Tibial nerve (tissue), 4 donors: ENCODE data around the gene S100PBP. TPM values are rescaled to one million over a fixed set of nuclear protein-coding genes. Genes with fewer than 3 reads are reported as not detected.

Experiments
- DNase-seq, 2 donors: peaks; one replicate each; pipeline ENCODE4 v3.0.0-alpha.2; 2019; ENCODE audit warnings: low spot score in 2 of 2
- H3K27ac ChIP-seq, 4 donors: fragments of 200-600 bp; sonication (generic) in 3 of 4; one replicate each; pipeline ENCODE4 v1.5.1; 2017 to 2019; ENCODE audit warnings: mild to moderate bottlenecking in 1 of 4
- H3K27me3 ChIP-seq, 2 donors: fragments of 200-600 bp; sonication (generic) in 1 of 2; one replicate each; pipeline versions ENCODE4 v1.5.1 to v1.6.0; 2017 to 2019
- H3K36me3 ChIP-seq, 3 donors: fragments of 200-600 bp; sonication (generic); one replicate each; pipeline ENCODE4 v1.5.1; 2018 to 2019
- H3K4me1 ChIP-seq, 4 donors: fragments of 200-600 bp; sonication (generic) in 3 of 4; one replicate each; pipeline ENCODE4 v1.5.1; 2017 to 2019
- H3K4me3 ChIP-seq, 4 donors: fragments of 200-600 bp; sonication (generic) in 3 of 4; one replicate each; pipeline ENCODE4 v1.5.1; 2017 to 2019; ENCODE audit warnings: mild to moderate bottlenecking in 1 of 4, moderate library complexity in 1 of 4
- H3K9me3 ChIP-seq, 4 donors: fragments of 200-600 bp; sonication (generic) in 3 of 4; one replicate each; pipeline ENCODE4 v1.5.1; 2017 to 2019
- EP300 ChIP-seq, 2 donors: sonication (generic); formaldehyde crosslinking; IDR thresholded peaks; one replicate each; pipeline ENCODE4 v1.6.1; 2017; ENCODE audit warnings: antibody characterized with exemption in 2 of 2, mild to moderate bottlenecking in 1 of 2
- POLR2A ChIP-seq, 2 donors: fragments of 450-650 bp; IDR thresholded peaks; one replicate each; pipeline ENCODE4 v1.6.1; 2017; ENCODE audit warnings: antibody characterized with exemption in 2 of 2, mild to moderate bottlenecking in 2 of 2, moderate library complexity in 2 of 2
- WGBS, 2 donors: methylation state at CpG; one replicate each; pipeline ENCODE4 v1.1.5; 2018; 5-methylcytosine and 5-hydroxymethylcytosine counted together
- total RNA-seq, 4 donors: library from RNA; depleted of rRNA; stranded (reverse); fragments of >200 nt; gene quantifications; one replicate each; pipeline ENCODE4 v1.1.0, GENCODE V29; 2016
- TF ChIP-seq, protein P1 (sequence below), 5 experiments: fragments of 200-600 bp in 3 of 5; fragments of 450-650 bp in 2 of 5; sonication (generic) in 3 of 5; IDR thresholded peaks; one replicate each; pipeline ENCODE4 v1.5.1; 2016 to 2019; ENCODE audit warnings: antibody characterized with exemption in 5 of 5, mild to moderate bottlenecking in 3 of 5, moderate library complexity in 2 of 5

The S100PBP gene
- total RNA-seq, 4 donors from 2014 or later: 24.0 to 55.5 (median 33.4) TPM

DNA sequence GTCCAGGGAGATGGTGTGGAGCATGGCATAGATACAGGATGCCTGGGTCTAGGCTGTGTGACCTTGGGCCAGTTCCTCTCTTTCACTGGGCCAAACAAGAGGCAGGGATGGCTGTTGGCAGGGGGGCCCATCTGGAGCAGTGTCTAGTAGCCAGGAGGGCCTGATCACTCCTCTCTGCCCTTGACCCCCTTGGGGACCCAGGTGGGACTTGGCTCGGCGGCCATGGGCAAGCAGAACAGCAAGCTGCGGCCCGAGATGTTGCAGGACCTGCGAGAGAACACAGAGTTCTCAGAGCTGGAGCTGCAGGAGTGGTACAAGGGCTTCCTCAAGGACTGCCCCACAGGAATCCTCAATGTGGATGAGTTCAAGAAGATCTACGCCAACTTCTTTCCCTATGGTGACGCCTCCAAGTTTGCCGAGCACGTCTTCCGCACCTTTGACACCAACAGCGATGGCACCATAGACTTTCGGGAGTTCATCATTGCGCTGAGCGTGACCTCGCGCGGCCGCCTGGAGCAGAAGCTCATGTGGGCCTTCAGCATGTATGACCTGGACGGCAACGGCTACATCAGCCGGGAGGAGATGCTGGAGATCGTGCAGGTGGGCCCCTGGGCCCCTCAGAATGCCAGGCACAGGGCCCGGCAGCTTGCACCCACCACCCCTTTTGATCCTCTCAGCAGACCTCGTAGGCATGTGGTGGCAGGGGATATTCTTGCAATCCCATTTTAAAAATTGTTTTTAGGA is 71.4 kb downstream of the S100PBP start:
- 92% methylated on average over 24 of the region's 24 CpGs for WGBS, 2 donors
- TF ChIP-seq EP300 (IDR thresholded peaks at IDR 0.05) (no peak), POLR2A (IDR thresholded peaks at IDR 0.05) (no peak)
- no peaks in the 10 kb centered on the region for H3K36me3 ChIP-seq
- H3K27ac ChIP-seq: no peak overlapping the region
- no peak for DNase-seq
- peaks cover 0 to 26% (median 3%) of the 10 kb centered on the region in 4 donors for H3K4me1 ChIP-seq
- peaks cover 0 to 94% of the 10 kb centered on the region in 2 donors for H3K27me3 ChIP-seq
- no peaks in the 10 kb centered on the region for H3K9me3 ChIP-seq
- no peak overlapping the region for H3K4me3 ChIP-seq

DNA sequence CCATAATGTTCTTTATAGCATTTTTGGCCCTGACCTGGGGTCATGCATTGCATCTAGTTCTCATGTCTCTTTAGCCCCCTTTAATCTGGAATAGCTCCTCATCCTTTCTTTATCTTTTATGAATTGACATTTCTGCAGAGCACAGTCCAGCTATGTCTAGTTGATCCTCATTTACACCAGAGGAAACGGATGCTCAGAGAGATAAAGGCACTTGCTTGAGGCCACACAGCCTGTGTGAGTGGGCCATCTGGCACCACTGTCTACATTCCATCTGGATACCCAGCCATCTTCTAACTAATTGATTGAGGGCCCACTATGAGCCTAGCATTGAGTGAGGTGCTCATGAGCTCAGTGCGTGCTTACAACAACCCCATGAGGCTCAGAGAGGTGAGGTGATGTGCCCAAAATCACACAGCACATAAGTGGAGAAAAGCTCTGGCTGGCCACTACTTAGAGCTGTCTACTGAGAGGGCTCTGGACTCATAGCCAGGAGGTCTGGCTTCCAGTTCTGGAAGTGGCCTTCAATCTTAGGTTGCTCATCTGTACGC is 72.4 kb downstream of the S100PBP start:
- H3K4me1 ChIP-seq: peaks cover 0 to 28% (median 3%) of the 10 kb centered on the region in 4 donors
- TF ChIP-seq EP300 (IDR thresholded peaks at IDR 0.05): no peak
- TF ChIP-seq, protein P1, sequence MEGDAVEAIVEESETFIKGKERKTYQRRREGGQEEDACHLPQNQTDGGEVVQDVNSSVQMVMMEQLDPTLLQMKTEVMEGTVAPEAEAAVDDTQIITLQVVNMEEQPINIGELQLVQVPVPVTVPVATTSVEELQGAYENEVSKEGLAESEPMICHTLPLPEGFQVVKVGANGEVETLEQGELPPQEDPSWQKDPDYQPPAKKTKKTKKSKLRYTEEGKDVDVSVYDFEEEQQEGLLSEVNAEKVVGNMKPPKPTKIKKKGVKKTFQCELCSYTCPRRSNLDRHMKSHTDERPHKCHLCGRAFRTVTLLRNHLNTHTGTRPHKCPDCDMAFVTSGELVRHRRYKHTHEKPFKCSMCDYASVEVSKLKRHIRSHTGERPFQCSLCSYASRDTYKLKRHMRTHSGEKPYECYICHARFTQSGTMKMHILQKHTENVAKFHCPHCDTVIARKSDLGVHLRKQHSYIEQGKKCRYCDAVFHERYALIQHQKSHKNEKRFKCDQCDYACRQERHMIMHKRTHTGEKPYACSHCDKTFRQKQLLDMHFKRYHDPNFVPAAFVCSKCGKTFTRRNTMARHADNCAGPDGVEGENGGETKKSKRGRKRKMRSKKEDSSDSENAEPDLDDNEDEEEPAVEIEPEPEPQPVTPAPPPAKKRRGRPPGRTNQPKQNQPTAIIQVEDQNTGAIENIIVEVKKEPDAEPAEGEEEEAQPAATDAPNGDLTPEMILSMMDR (IDR thresholded peaks at IDR 0.05): no peak
- no peak for TF ChIP-seq POLR2A (IDR thresholded peaks at IDR 0.05)
- no peaks in the 10 kb centered on the region for H3K9me3 ChIP-seq
- no peak for DNase-seq
- H3K36me3 ChIP-seq: no peaks in the 10 kb centered on the region
- 86 to 87% methylated on average over 3 of the region's 3 CpGs for WGBS, 2 donors
- no peak overlapping the region for H3K4me3 ChIP-seq
- no peak overlapping the region for H3K27ac ChIP-seq
- H3K27me3 ChIP-seq: peaks cover 0 to 90% of the 10 kb centered on the region in 2 donors

DNA sequence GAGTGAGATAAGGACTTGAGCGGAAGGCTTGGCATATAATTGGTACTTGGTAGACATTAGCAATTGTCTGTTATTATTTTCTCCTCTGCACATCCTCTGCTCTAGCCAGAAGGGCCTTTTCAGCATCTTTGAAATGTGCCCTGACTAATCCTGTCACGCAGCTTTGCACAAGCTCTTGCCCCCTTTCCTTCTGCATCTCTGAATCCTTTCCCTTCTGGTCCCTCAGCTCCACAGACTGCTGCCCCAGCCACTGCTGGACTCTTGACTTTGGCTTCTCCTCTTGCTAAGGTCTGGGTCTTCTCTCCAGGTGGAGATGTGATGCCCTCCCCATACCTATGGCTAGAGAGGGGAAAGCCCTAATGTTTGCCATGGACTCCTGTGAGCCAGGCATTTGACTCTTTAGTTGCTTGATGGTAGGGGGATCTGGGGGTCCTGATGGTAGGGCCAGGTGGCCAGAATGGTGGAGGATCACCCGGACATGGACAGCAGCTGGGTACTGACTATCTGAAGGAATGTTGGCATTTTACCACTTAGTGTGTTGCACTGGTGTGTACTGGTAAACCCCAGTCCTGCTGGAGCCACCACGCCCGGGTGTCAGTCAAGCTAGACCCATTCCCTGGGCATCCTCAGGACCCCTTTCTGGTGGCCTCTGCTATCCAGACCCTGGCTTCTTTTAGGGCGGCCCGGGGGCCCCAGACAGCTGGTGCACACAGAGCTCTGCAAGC is 73.2 kb downstream of the S100PBP start:
- no peaks in the 10 kb centered on the region for H3K9me3 ChIP-seq
- H3K27me3 ChIP-seq: peaks cover 0 to 81% of the 10 kb centered on the region in 2 donors
- H3K27ac ChIP-seq: no peak overlapping the region
- TF ChIP-seq, protein P1 (IDR thresholded peaks at IDR 0.05): no peak
- TF ChIP-seq EP300 (IDR thresholded peaks at IDR 0.05): no peak
- TF ChIP-seq POLR2A (IDR thresholded peaks at IDR 0.05): no peak
- no peaks in the 10 kb centered on the region for H3K36me3 ChIP-seq
- WGBS, 2 donors: 85 to 91% methylated on average over 7 of the region's 7 CpGs
- no peak overlapping the region for H3K4me3 ChIP-seq
- H3K4me1 ChIP-seq: peaks cover 0 to 27% (median 3%) of the 10 kb centered on the region in 4 donors
- DNase-seq: no peak

DNA sequence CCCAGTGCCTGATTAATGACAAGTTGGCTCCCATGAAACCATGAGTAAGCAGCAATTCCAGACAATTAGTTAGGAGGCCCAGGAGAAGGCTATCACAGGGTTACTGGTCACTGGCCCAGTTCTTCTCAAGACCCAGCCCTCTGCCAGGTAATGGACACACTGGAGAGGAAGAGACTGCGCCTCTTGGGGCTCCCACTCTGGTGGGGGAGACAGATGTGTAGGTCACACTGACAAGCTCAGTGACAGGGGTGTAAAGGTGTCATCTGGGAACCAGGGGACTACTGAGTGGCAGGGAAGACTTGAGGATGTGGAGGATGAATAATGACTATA is 73.8 kb downstream of the S100PBP start:
- Histone ChIP-seq H3K27ac (no peak overlapping the region), H3K9me3 (no peaks in the 10 kb centered on the region), H3K4me1 (peaks cover 0 to 22% (median 3%) of the 10 kb centered on the region in 4 donors), H3K36me3 (no peaks in the 10 kb centered on the region), H3K27me3 (peaks cover 0 to 76% of the 10 kb centered on the region in 2 donors), H3K4me3 (no peak overlapping the region)
- 86 to 100% methylated on average over 1 of the region's 1 CpG for WGBS, 2 donors
- TF ChIP-seq POLR2A (IDR thresholded peaks at IDR 0.05) (no peak), EP300 (IDR thresholded peaks at IDR 0.05) (no peak)
- TF ChIP-seq, protein P1 (IDR thresholded peaks at IDR 0.05): no peak
- no peak for DNase-seq

DNA sequence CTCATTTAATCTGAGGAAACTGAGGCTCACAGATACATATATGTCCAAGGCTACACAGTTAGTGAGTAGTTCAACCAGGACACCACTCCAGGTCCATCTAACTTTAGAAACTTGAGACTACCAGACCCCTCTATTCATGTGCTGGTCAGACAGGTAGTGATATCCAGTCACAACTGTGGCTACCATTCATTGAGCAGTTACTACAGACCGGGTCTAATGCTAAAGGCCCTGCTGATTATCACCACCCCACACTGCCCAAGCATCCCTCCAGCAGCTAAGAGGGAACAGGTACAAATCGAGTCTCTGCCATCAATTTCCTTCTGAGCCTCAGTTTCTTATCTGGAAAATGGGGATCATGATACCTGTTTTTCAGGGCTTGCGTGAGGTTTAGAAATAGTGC is 74.2 kb downstream of the S100PBP start:
- TF ChIP-seq, protein P1 (IDR thresholded peaks at IDR 0.05): no peak
- no peak for TF ChIP-seq EP300 (IDR thresholded peaks at IDR 0.05)
- TF ChIP-seq POLR2A (IDR thresholded peaks at IDR 0.05): no peak

More for the DNA sequence above, 74.2 kb downstream of the S100PBP start:
- H3K36me3 ChIP-seq: no peaks in the 10 kb centered on the region
- no peak overlapping the region for H3K27ac ChIP-seq
- peaks cover 0 to 72% of the 10 kb centered on the region in 2 donors for H3K27me3 ChIP-seq
- H3K4me3 ChIP-seq: no peak overlapping the region
- H3K4me1 ChIP-seq: peaks cover 0 to 17% (median 3%) of the 10 kb centered on the region in 4 donors
- no peaks in the 10 kb centered on the region for H3K9me3 ChIP-seq
- no peak for DNase-seq
- WGBS, 2 donors: 92 to 93% methylated on average over 3 of the region's 3 CpGs
